OCI-LY7 (cell line): ENCODE results near the gene CFAP61. TPM values are rescaled to one million over a fixed set of nuclear protein-coding genes. Genes with fewer than 3 reads are reported as not detected.

Experiments
- BruUV-seq: library from RNA; stranded (reverse); fragments of 400-500 nt; replicated peaks from 2 replicates; lab custom pipeline; 2021; lab: Mats Ljungman, UMichigan
- CTCF ChIA-PET: fragments of 300-600 bp; sonication (Branson Sonifier 250); formaldehyde crosslinking; loops from one replicate; lab custom pipeline; 2022; ENCODE audit warnings: antibody characterized with exemption; ENCODE audit not compliant: unreplicated experiment; lab: Charles Lee
- POLR2A ChIA-PET: fragments of 300-600 bp; sonication (Branson Sonifier 250); formaldehyde crosslinking; loops from one replicate; lab custom pipeline; 2022; ENCODE audit warnings: antibody characterized with exemption; lab: Charles Lee
- DNase-seq: peaks from one replicate; pipeline ENCODE4 v3.0.0-alpha.2; 2015; ENCODE audit warnings: low spot score
- H2AFZ ChIP-seq: fragments of 200-600 bp; sonication (generic), shearing (Covaris generic); 2 replicates; pipeline ENCODE4 v1.6.1; 2014; ENCODE audit warnings: mild to moderate bottlenecking, antibody characterized with exemption, low read length, moderate library complexity
- H3K27ac ChIP-seq: fragments of 200-600 bp; sonication (generic); 2 replicates; pipeline ENCODE4 v1.5.1; 2014; ENCODE audit warnings: mixed run types, low read depth, mild to moderate bottlenecking, moderate library complexity, low read length, inconsistent platforms; ENCODE audit not compliant: poor library complexity, severe bottlenecking
- H3K36me3 ChIP-seq: fragments of 200-600 bp; sonication (generic); 2 replicates; pipeline ENCODE4 v1.6.1; 2014; ENCODE audit warnings: mild to moderate bottlenecking, antibody characterized with exemption, low read length, moderate library complexity, mixed read lengths; ENCODE audit not compliant: insufficient read depth
- H3K4me1 ChIP-seq: fragments of 200-600 bp; sonication (generic); 2 replicates; pipeline ENCODE4 v1.5.1; 2014; ENCODE audit warnings: mild to moderate bottlenecking, low read length; ENCODE audit not compliant: insufficient read depth, poor library complexity, severe bottlenecking
- H3K4me2 ChIP-seq: fragments of 200-600 bp; sonication (generic); 2 replicates; pipeline ENCODE4 v1.6.1; 2014; ENCODE audit warnings: mild to moderate bottlenecking, low read length
- H3K4me3 ChIP-seq: fragments of 200-600 bp; sonication (generic); 2 replicates; pipeline ENCODE4 v1.5.1; 2014; ENCODE audit warnings: mild to moderate bottlenecking, low read depth, low read length; ENCODE audit not compliant: poor library complexity, severe bottlenecking
- H3K79me2 ChIP-seq: fragments of 200-600 bp; sonication (generic); 2 replicates; pipeline ENCODE4 v1.6.1; 2016; ENCODE audit warnings: low read depth, mild to moderate bottlenecking, low read length, moderate library complexity, mixed read lengths; ENCODE audit not compliant: insufficient read depth
- H3K9me2 ChIP-seq: fragments of 200-600 bp; sonication (generic); 2 replicates; pipeline ENCODE4 v1.6.1; 2016; ENCODE audit warnings: mild to moderate bottlenecking, low read length, mixed read lengths; ENCODE audit not compliant: insufficient read depth
- H3K9me3 ChIP-seq: fragments of 200-600 bp; sonication (generic); 2 replicates; pipeline ENCODE4 v1.6.1; 2014; ENCODE audit warnings: mild to moderate bottlenecking, mixed run types, low read length, mixed read lengths
- H4K20me1 ChIP-seq: fragments of 200-600 bp; sonication (generic); 2 replicates; pipeline ENCODE4 v1.6.1; 2014; ENCODE audit warnings: mild to moderate bottlenecking, antibody characterized with exemption, low read length, moderate library complexity, mixed read lengths; ENCODE audit not compliant: insufficient read depth
- EZH2phosphoT487 ChIP-seq: fragments of 200-600 bp; sonication (generic); IDR thresholded peaks from 2 replicates; pipeline ENCODE4 v1.6.1; 2018; ENCODE audit warnings: low read depth, borderline replicate concordance, mild to moderate bottlenecking, mixed run types, antibody characterized with exemption, low read length, moderate library complexity, mixed read lengths
- intact Hi-C: fragments of 100-400 bp; cut with micrococcal nuclease; formaldehyde crosslinking; loops from one replicate; pipeline ENCODE4 v1.10.0; 2022; ENCODE audit not compliant: unreplicated experiment
- total RNA-seq, 2 experiments: library from RNA; depleted of rRNA in 1 of 2; stranded (reverse); fragments of >200 nt in 1 of 2; shearing (Covaris generic) in 1 of 2; gene quantifications; 2 replicates each; pipeline ENCODE4 v1.2.3, GENCODE V29; 2014 to 2022
- TF ChIP-seq, protein P1 (sequence below): fragments of 200-600 bp; sonication (generic); conservative IDR thresholded peaks from 2 replicates; pipeline ENCODE4 v1.5.1; 2014; ENCODE audit warnings: mild to moderate bottlenecking, antibody characterized with exemption, low read length, moderate library complexity, mixed read lengths

The CFAP61 gene
- total RNA-seq, 2 experiments from 2014 or later, result 0.06 TPM; not detected in 1

DNA sequence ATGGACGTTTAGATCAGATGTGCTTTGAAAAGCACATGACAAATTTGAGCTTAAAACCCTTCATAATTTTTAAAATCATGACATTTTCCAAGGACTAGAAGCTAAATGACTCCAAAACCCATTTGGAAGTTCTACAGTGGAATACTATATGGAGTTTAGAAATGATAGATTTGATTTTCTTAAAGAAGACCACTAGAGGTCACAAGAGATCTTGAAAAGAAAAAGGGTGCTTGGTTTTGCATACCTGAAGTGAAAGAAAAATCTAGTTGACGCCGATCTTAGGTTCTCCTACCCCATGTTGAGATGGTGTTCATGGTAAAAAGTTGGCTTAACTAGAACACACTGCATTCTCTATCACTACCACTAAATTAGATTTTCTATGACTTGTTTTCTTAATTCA is 31.5 kb downstream of the CFAP61 start:
- Histone ChIP-seq H3K4me1 (no peaks in the 10 kb centered on the region), H3K36me3 (no peaks in the 10 kb centered on the region), H3K79me2 (no peaks in the 10 kb centered on the region), H3K9me3 (no peaks in the 10 kb centered on the region), H3K4me2 (peak overlapping the region; percentile 43), H4K20me1 (no peaks in the 10 kb centered on the region), H3K4me3 (no peak overlapping the region), H2AFZ (peak overlapping the region; percentile 67), H3K9me2 (no peaks in the 10 kb centered on the region), H3K27ac (no peak overlapping the region)
- intact Hi-C loops, result loop anchor here (1.0 to 10.0 kb wide), 3 partner anchors 153 to 511 kb away; no protein-coding TSS in a partner anchor
- BruUV-seq, result no TSS peak
- ChIA-PET POLR2A (no interaction called here), CTCF (interaction anchor here (0.8 kb wide), 1 partner anchor 154 kb away, joined by 3 read pairs; no protein-coding TSS in a partner anchor)
- DNase-seq, result peak; percentile 48
- TF ChIP-seq EZH2phosphoT487, result no peak
- TF ChIP-seq, protein P1, sequence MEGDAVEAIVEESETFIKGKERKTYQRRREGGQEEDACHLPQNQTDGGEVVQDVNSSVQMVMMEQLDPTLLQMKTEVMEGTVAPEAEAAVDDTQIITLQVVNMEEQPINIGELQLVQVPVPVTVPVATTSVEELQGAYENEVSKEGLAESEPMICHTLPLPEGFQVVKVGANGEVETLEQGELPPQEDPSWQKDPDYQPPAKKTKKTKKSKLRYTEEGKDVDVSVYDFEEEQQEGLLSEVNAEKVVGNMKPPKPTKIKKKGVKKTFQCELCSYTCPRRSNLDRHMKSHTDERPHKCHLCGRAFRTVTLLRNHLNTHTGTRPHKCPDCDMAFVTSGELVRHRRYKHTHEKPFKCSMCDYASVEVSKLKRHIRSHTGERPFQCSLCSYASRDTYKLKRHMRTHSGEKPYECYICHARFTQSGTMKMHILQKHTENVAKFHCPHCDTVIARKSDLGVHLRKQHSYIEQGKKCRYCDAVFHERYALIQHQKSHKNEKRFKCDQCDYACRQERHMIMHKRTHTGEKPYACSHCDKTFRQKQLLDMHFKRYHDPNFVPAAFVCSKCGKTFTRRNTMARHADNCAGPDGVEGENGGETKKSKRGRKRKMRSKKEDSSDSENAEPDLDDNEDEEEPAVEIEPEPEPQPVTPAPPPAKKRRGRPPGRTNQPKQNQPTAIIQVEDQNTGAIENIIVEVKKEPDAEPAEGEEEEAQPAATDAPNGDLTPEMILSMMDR, result peak; percentile 83

DNA sequence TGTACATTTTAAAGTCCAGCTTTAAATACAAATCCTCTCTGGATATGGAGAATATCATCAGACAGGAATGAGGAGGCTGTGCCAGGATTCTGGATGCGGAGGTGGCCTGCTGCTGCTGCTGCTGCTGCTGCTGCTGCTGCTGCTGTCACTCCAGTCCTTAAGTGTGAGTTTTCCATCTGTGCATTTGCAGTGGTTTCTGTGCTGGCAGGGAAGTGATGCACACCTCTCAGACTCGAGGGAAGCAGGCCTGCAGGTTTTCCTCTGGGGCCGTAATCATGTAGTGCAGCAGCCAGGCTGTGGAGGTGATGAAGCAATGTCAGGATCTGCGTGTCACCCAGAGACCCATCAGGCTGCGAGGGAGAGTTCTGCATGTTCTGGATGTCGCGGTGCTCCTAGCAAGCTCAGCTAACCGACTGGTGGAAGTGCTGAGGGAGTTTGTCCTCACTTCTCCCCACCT is 32.0 kb downstream of the CFAP61 start:
- H3K9me2 ChIP-seq, result no peaks in the 10 kb centered on the region

DNA sequence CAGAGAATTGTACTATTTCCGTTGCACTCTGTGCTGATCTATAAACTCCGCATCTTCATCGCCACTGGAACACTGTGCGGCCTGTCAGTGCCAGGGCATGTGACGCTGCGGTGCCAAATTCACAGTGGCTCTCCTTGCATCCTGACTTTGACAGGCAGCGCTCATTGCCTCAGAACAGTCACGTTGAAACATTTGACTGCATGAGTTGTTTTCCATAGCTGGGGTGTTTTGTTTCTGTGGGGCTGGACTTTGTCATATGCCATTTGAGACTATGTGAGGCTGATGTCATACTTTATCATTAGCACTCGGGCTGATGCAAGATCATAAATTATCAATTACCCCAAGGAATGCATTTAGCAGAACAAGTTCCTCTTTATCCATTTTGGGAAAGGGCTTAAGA is 32.7 kb downstream of the CFAP61 start:
- Histone ChIP-seq H3K79me2 (no peaks in the 10 kb centered on the region), H3K27ac (no peak overlapping the region), H3K9me2 (no peaks in the 10 kb centered on the region), H3K4me2 (no peak overlapping the region), H4K20me1 (no peaks in the 10 kb centered on the region), H3K9me3 (no peaks in the 10 kb centered on the region), H3K4me3 (no peak overlapping the region), H3K4me1 (no peaks in the 10 kb centered on the region), H2AFZ (no peak overlapping the region), H3K36me3 (no peaks in the 10 kb centered on the region)
- BruUV-seq, result no TSS peak
- ChIA-PET CTCF (no interaction called here), POLR2A (no interaction called here)
- TF ChIP-seq EZH2phosphoT487, result no peak
- TF ChIP-seq, protein P1, result no peak
- DNase-seq, result no peak
- intact Hi-C loops, result loop anchor here (10.0 kb wide), 1 partner anchor 510 kb away; no protein-coding TSS in a partner anchor

More for the DNA sequence above, 32.0 kb downstream of the CFAP61 start:
- no peak overlapping the region for H3K4me3 ChIP-seq
- BruUV-seq, result no TSS peak
- intact Hi-C loops, result loop anchor here (10.0 kb wide), 1 partner anchor 510 kb away; no protein-coding TSS in a partner anchor
- H3K4me2 ChIP-seq, result peak overlapping the region; percentile 43; the same call in 1 of the 2 replicates
- POLR2A ChIA-PET, result no interaction called here
- H3K36me3 ChIP-seq, result no peaks in the 10 kb centered on the region
- H3K79me2 ChIP-seq, result no peaks in the 10 kb centered on the region
- TF ChIP-seq, protein P1, result no peak
- no peak for TF ChIP-seq EZH2phosphoT487
- no peaks in the 10 kb centered on the region for H3K4me1 ChIP-seq
- H4K20me1 ChIP-seq, result no peaks in the 10 kb centered on the region
- H3K27ac ChIP-seq, result no peak overlapping the region
- no peak for DNase-seq
- H2AFZ ChIP-seq, result peak overlapping the region; percentile 67
- H3K9me3 ChIP-seq, result no peaks in the 10 kb centered on the region
- CTCF ChIA-PET, result no interaction called here
